ENCODE measurements around the gene PEAK1. TPM values are rescaled to one million over a fixed set of nuclear protein-coding genes. Genes with fewer than 3 reads are reported as not detected.

PEAK1 gene
- total and polyA plus RNA-seq, 10 of the 15 experiments (the other 5 are each of a cell fraction or from before 2014, with no cell fraction given): 0.62 to 24.2 (median 11.2) TPM

DNA sequence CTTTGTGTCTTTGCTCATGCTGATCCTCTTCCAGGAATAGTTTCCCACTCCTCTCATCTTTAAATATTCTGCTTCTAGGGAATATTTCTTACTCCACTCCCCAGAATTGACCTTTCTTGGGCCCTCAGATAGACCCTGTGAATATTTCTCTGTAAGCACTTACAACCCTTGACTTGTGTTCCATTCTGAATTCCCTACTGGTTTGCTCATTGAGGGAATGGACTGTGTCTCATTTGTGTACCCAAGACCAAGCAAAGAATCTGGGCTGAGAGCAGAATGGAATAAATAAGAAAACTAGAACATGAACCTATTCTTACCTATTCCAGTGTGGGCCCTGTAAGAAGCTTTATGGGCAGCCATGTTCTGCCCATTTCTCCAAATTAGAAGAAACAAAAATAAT, 276.3 kb downstream of the PEAK1 start:
- SMC1A ChIA-PET (ENCODE audit: uncharacterized antibody, unreplicated experiment): interaction anchor here (0.8 to 1.7 kb wide), 3 partner anchors 12 to 412 kb away, joined by 3 to 6 read pairs (median 3); no protein-coding TSS in a partner anchor
- BruUV-seq (replicated peaks): no TSS peak

DNA sequence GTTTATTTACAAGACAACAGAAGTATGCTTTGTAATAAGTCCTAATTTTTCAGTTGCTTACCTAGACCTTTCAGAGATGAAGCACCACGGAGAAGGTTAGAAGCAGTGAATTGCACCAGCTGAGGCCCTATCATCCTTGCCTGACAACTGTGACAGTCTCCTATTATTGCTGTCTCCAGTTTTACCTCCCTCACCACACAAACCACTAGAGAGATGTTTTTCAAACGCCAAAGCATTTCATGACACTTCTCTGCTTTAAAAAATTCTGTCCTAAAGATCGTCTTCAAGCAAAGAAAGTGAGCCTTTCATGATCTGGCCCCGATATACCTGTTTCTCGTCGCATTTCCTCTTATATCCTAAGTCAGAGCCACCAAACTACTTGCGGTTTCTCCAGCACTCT, 276.7 kb downstream of the PEAK1 start:
- ATAC-seq: no peak
- no peak for DNase-seq (ENCODE audit: low read depth, low spot score)
- Histone ChIP-seq H3K4me3 (no peak overlapping the region), H3K36me3 (ENCODE audit: control insufficient read depth in 2 of 2, insufficient read depth in 2 of 2, low read length in 1 of 2) (no peaks in the 10 kb centered on the region), H2AFZ (ENCODE audit: control insufficient read depth, low read depth, low read length) (no peak overlapping the region), H4K20me1 (ENCODE audit: control insufficient read depth, insufficient read depth) (no peaks in the 10 kb centered on the region), H3K4me1 (ENCODE audit: control insufficient read depth, insufficient read depth, low read length) (no peaks in the 10 kb centered on the region), H3K79me2 (ENCODE audit: control insufficient read depth, insufficient read depth, low read length) (no peaks in the 10 kb centered on the region), H3K9ac (ENCODE audit: control insufficient read depth, insufficient read depth, low read length) (no peak overlapping the region), H3K9me3 (replicated peaks; ENCODE audit: control insufficient read depth, insufficient read depth, low read length) (peaks cover 1% of the 10 kb centered on the region; the same call in 2 of the 3 replicates), H3K4me2 (ENCODE audit: control insufficient read depth, insufficient read depth) (no peak overlapping the region), H3K27me3 (replicated peaks in 1 of 2; ENCODE audit: control insufficient read depth in 2 of 2, insufficient read depth in 2 of 2, low read length in 1 of 2) (no peaks in the 10 kb centered on the region), H3K27ac (ENCODE audit: control insufficient read depth, insufficient read depth) (no peak overlapping the region)
- WGBS (ENCODE audit: insufficient coverage, insufficient replicate concordance, low lambda C conversion rate, missing lambda C conversion rate): 81% methylated on average over 7 of the region's 7 CpGs
- intact Hi-C loops (cut with micrococcal nuclease; ENCODE audit: unreplicated experiment): no loop called here
- ChIA-PET SMC1A (ENCODE audit: uncharacterized antibody, unreplicated experiment) (no interaction called here), CTCF (no interaction called here), RAD21 (ENCODE audit: unreplicated experiment) (no interaction called here), POLR2A (no interaction called here)
- TF ChIP-seq SP1 (IDR thresholded peaks at IDR 0.05; ENCODE audit: low read depth, low read length): no peak
- no peak for TF ChIP-seq EED (IDR thresholded peaks at IDR 0.05; ENCODE audit: low read depth)
- TF ChIP-seq MYB (IDR thresholded peaks at IDR 0.05; ENCODE audit: borderline replicate concordance, low read depth, low read length): no peak
- TF ChIP-seq BRCA1 (IDR thresholded peaks at IDR 0.05; ENCODE audit: low read depth, low read length): no peak
- no peak for TF ChIP-seq RAD21 (IDR thresholded peaks at IDR 0.05; ENCODE audit: insufficient read depth, low read depth, low read length)
- BruUV-seq (replicated peaks): no TSS peak
- in situ Hi-C loops (cut with MboI): no loop called here
- FAIRE-seq: no peak

More for the DNA sequence above, 276.3 kb downstream of the PEAK1 start:
- H3K36me3 ChIP-seq (ENCODE audit: control insufficient read depth in 2 of 2, insufficient read depth in 2 of 2, low read length in 1 of 2): no peaks in the 10 kb centered on the region
- POLR2A ChIA-PET: no interaction called here
- no peaks in the 10 kb centered on the region for H3K4me1 ChIP-seq (ENCODE audit: control insufficient read depth, insufficient read depth, low read length)
- H3K4me2 ChIP-seq (ENCODE audit: control insufficient read depth, insufficient read depth): no peak overlapping the region
- no peak for ATAC-seq
- H3K4me3 ChIP-seq: no peak overlapping the region
- H3K9me3 ChIP-seq (replicated peaks; ENCODE audit: control insufficient read depth, insufficient read depth, low read length): peaks cover 1% of the 10 kb centered on the region; the same call in 2 of the 3 replicates
- intact Hi-C loops (cut with micrococcal nuclease; ENCODE audit: unreplicated experiment) (no loop called here), in situ Hi-C loops (cut with MboI) (no loop called here)
- H3K27ac ChIP-seq (ENCODE audit: control insufficient read depth, insufficient read depth): no peak overlapping the region
- FAIRE-seq: no peak
- H4K20me1 ChIP-seq (ENCODE audit: control insufficient read depth, insufficient read depth): no peaks in the 10 kb centered on the region
- no peaks in the 10 kb centered on the region for H3K27me3 ChIP-seq (replicated peaks in 1 of 2; ENCODE audit: control insufficient read depth in 2 of 2, insufficient read depth in 2 of 2, low read length in 1 of 2)
- CTCF ChIA-PET: interaction anchor here (1.5 kb wide), 1 partner anchor 25 kb away, joined by 4 read pairs; no protein-coding TSS in a partner anchor
- DNase-seq (ENCODE audit: low read depth, low spot score): no peak
- RAD21 ChIA-PET (ENCODE audit: unreplicated experiment): no interaction called here
- no peak overlapping the region for H2AFZ ChIP-seq (ENCODE audit: control insufficient read depth, low read depth, low read length)
- TF ChIP-seq PML (IDR thresholded peaks at IDR 0.05; ENCODE audit: low read length): no peak
- no peaks in the 10 kb centered on the region for H3K79me2 ChIP-seq (ENCODE audit: control insufficient read depth, insufficient read depth, low read length)
- no peak overlapping the region for H3K9ac ChIP-seq (ENCODE audit: control insufficient read depth, insufficient read depth, low read length)

All from GM12878 (cell line).